Fibroblast of peridontal ligament (primary cell): ENCODE measurements around the gene MTMR3.

Experiments
- DNase-seq: peaks from one replicate; pipeline ENCODE4 v3.0.0-alpha.2; 2010; ENCODE audit errors: extremely low read depth

Gene MTMR3

GRCh38 chr22:29870574-29870973 is 12.4 kb upstream of the MTMR3 start:
- DNase-seq: no peak

- no peak for DNase-seq
Observed at GRCh38 chr22:29871684-29872083, 11.3 kb upstream of the MTMR3 start.

GRCh38 chr22:29872144-29872893 is 10.7 kb upstream of the MTMR3 start:
- no peak for DNase-seq

GRCh38 chr22:29872989-29873388 is 10.0 kb upstream of the MTMR3 start:
- DNase-seq: no peak

- no peak for DNase-seq
Observed at GRCh38 chr22:29873943-29874342, 9.0 kb upstream of the MTMR3 start.

- DNase-seq: peak; percentile 83
Observed at GRCh38 chr22:29877620-29878019, 5.4 kb upstream of the MTMR3 start.

- no peak for DNase-seq
Observed at GRCh38 chr22:29879753-29880152, 3.2 kb upstream of the MTMR3 start.

- DNase-seq: no peak
Observed at GRCh38 chr22:29882716-29883044, 294 bp upstream of the MTMR3 start.

- DNase-seq: peak; percentile 8
Observed at GRCh38 chr22:29883775-29884097, 762 bp downstream of the MTMR3 start.

GRCh38 chr22:29885610-29886009 is 2.6 kb downstream of the MTMR3 start:
- DNase-seq: no peak

- no peak for DNase-seq
Observed at GRCh38 chr22:29886596-29886995, 3.6 kb downstream of the MTMR3 start.

- no peak for DNase-seq
Observed at GRCh38 chr22:29887358-29887757, 4.4 kb downstream of the MTMR3 start.

GRCh38 chr22:29890760-29891159 is 7.8 kb downstream of the MTMR3 start:
- DNase-seq: no peak

- no peak for DNase-seq
Observed at GRCh38 chr22:29892315-29893156, 9.6 kb downstream of the MTMR3 start.

GRCh38 chr22:29901354-29901753 is 18.4 kb downstream of the MTMR3 start:
- no peak for DNase-seq

- DNase-seq: no peak
Observed at GRCh38 chr22:29903371-29903770, 20.4 kb downstream of the MTMR3 start.

GRCh38 chr22:29904020-29904419 is 21.0 kb downstream of the MTMR3 start:
- no peak for DNase-seq

GRCh38 chr22:29907753-29908515 is 25.0 kb downstream of the MTMR3 start:
- peak; percentile 92 for DNase-seq

GRCh38 chr22:29912141-29912540 is 29.2 kb downstream of the MTMR3 start:
- DNase-seq: no peak

GRCh38 chr22:29912605-29913398 is 29.8 kb downstream of the MTMR3 start:
- peak; percentile 97 for DNase-seq

GRCh38 chr22:29914165-29914564 is 31.2 kb downstream of the MTMR3 start:
- DNase-seq: peak; percentile 94
